RWPE2 (cell line): Measurements from ENCODE around the gene TRPM5.

Experiments
- ATAC-seq: fragments of 200-7000 bp; cut with Tn5 transposase; 3 replicates; pipeline ENCODE4 v1.9.1; 2021; ENCODE audit warnings: low read depth
- DNase-seq: peaks from one replicate; pipeline ENCODE4 v3.0.0-alpha.2; 2020; ENCODE audit warnings: low spot score
- H3K27ac ChIP-seq: fragments of 450-650 bp; 2 replicates; pipeline ENCODE4 v1.5.1; 2017; ENCODE audit warnings: mild to moderate bottlenecking; ENCODE audit not compliant: poor library complexity, severe bottlenecking
- H3K27me3 ChIP-seq: fragments of 250-450 bp; sonication (Bioruptor Pico); 2 replicates; pipeline ENCODE4 v1.5.1; 2021; ENCODE audit warnings: mild to moderate bottlenecking, moderate library complexity; ENCODE audit not compliant: insufficient read depth, poor library complexity, severe bottlenecking
- H3K36me3 ChIP-seq: fragments of 250-450 bp; sonication (Bioruptor Pico); 2 replicates; pipeline ENCODE4 v1.5.1; 2020; ENCODE audit warnings: low read depth, mild to moderate bottlenecking, moderate library complexity
- H3K4me1 ChIP-seq: fragments of 250-450 bp; sonication (Bioruptor Pico); 2 replicates; pipeline ENCODE4 v1.5.1; 2021; ENCODE audit warnings: mild to moderate bottlenecking, moderate library complexity; ENCODE audit not compliant: insufficient read depth, poor library complexity, severe bottlenecking
- H3K4me3 ChIP-seq: fragments of 250-450 bp; sonication (Bioruptor Pico); 2 replicates; pipeline ENCODE4 v1.5.1; 2021; ENCODE audit warnings: mild to moderate bottlenecking, moderate library complexity; ENCODE audit not compliant: severe bottlenecking
- H3K9me3 ChIP-seq: fragments of 250-450 bp; sonication (Bioruptor Pico); 2 replicates; pipeline ENCODE4 v1.5.1; 2021; ENCODE audit warnings: mild to moderate bottlenecking, moderate library complexity; ENCODE audit not compliant: severe bottlenecking
- TF ChIP-seq, protein P1 (sequence below): fragments of 450-650 bp; IDR thresholded peaks from one replicate; pipeline ENCODE4 v1.5.1; 2017; ENCODE audit warnings: mild to moderate bottlenecking, moderate library complexity; ENCODE audit not compliant: poor library complexity, severe bottlenecking

Gene TRPM5

GRCh38 chr11:2428322-2428795, 16.0 kb downstream of the TRPM5 start:
- DNase-seq (no peak), ATAC-seq (peak; percentile 52; the same call in 1 of the 3 replicates)
- no peaks in the 10 kb centered on the region for H3K36me3 ChIP-seq
- no peak overlapping the region for H3K4me3 ChIP-seq
- H3K9me3 ChIP-seq: no peaks in the 10 kb centered on the region
- H3K27ac ChIP-seq: no peak overlapping the region
- TF ChIP-seq, protein P1, sequence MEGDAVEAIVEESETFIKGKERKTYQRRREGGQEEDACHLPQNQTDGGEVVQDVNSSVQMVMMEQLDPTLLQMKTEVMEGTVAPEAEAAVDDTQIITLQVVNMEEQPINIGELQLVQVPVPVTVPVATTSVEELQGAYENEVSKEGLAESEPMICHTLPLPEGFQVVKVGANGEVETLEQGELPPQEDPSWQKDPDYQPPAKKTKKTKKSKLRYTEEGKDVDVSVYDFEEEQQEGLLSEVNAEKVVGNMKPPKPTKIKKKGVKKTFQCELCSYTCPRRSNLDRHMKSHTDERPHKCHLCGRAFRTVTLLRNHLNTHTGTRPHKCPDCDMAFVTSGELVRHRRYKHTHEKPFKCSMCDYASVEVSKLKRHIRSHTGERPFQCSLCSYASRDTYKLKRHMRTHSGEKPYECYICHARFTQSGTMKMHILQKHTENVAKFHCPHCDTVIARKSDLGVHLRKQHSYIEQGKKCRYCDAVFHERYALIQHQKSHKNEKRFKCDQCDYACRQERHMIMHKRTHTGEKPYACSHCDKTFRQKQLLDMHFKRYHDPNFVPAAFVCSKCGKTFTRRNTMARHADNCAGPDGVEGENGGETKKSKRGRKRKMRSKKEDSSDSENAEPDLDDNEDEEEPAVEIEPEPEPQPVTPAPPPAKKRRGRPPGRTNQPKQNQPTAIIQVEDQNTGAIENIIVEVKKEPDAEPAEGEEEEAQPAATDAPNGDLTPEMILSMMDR: peak; percentile 56
- H3K4me1 ChIP-seq: no peaks in the 10 kb centered on the region
- no peaks in the 10 kb centered on the region for H3K27me3 ChIP-seq

DNA sequence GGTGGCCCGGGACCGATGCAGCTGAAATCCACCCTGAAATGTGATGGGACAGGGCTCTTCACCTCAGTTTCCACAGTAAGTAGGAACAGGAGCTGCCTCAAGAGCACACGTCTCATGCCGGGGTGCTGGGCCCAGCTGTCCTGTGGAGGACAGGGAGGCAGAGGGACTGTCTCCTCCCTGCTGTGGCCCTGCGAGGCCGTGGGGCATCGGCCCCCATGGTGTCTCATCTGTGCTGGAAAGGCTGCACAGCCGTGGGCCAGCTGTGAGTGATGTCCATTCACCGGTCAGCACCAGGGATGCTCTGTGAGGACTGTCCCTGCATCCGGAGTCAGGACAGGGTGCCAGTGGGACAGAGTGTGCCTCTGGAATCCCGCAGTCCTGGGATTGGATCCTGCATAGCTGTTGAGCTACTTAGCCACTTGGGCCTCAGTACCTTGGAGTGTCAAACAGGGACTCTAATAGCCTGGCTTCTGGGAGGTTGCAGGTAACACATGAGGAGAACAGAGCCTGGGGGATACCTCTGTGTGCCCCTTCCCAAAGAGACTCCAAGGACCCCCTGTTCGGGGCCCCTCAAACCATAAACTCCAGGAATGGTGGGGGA, 16.5 kb downstream of the TRPM5 start:
- no peak for DNase-seq
- Histone ChIP-seq H3K36me3 (no peaks in the 10 kb centered on the region), H3K27ac (no peak overlapping the region), H3K27me3 (no peaks in the 10 kb centered on the region), H3K4me1 (no peaks in the 10 kb centered on the region), H3K4me3 (no peak overlapping the region), H3K9me3 (no peaks in the 10 kb centered on the region)
- TF ChIP-seq, protein P1: no peak
- ATAC-seq: no peak

GRCh38 chr11:2426826-2427521, 17.3 kb downstream of the TRPM5 start:
- TF ChIP-seq, protein P1: no peak
- DNase-seq (no peak), ATAC-seq (no peak)
- H3K36me3 ChIP-seq: no peaks in the 10 kb centered on the region
- no peaks in the 10 kb centered on the region for H3K27me3 ChIP-seq
- no peaks in the 10 kb centered on the region for H3K9me3 ChIP-seq
- H3K4me1 ChIP-seq: no peaks in the 10 kb centered on the region
- no peak overlapping the region for H3K4me3 ChIP-seq
- no peak overlapping the region for H3K27ac ChIP-seq

DNA sequence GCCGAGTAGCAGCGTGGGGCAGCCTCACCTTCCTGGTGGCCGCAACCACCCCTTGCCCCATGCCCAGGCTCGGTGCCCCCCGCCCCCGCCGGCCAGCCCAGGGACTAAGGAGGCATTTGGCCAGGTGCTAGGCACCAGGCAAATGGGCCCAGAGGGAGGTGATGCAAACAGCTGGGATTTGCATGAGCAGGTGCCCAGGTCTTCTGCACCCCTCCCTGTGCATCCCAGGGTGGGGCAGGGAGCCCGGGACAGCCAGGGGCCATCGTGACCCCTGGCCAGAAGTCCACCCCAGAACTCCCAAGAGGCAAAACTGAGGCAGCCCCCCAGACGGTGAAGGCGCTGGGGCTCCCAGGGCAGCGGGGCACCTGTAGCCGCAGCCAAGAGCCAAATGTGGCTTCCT, 18.1 kb downstream of the TRPM5 start:
- no peaks in the 10 kb centered on the region for H3K9me3 ChIP-seq
- H3K27me3 ChIP-seq: no peaks in the 10 kb centered on the region
- H3K36me3 ChIP-seq: no peaks in the 10 kb centered on the region
- no peak for ATAC-seq
- no peaks in the 10 kb centered on the region for H3K4me1 ChIP-seq
- TF ChIP-seq, protein P1: no peak
- H3K27ac ChIP-seq: no peak overlapping the region
- no peak for DNase-seq
- no peak overlapping the region for H3K4me3 ChIP-seq

DNA sequence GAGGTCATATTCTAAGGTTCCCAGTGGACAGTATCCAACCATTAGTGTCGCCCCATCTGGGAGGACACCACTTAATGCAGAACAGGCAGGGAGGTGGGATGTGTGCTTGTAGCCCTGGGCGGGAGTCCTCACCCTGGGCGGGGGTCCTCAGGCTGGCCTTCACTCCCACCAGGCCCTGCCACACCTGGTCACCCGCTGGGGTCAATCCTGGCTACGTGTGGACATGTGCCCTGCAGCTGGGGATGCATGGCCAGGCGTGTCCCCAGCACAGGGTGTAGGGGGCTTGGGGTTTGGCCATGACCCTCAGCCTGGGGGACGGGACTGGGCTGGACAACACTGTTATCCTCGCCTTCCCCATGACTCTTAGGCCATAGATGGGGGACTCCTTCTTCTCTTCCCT, 18.8 kb downstream of the TRPM5 start:
- ATAC-seq (no peak), DNase-seq (no peak)
- H3K9me3 ChIP-seq: no peaks in the 10 kb centered on the region
- no peak overlapping the region for H3K4me3 ChIP-seq
- TF ChIP-seq, protein P1: no peak
- no peaks in the 10 kb centered on the region for H3K4me1 ChIP-seq
- no peaks in the 10 kb centered on the region for H3K36me3 ChIP-seq
- H3K27me3 ChIP-seq: no peaks in the 10 kb centered on the region
- no peak overlapping the region for H3K27ac ChIP-seq
